GM23338 (cell line): ENCODE data around the gene IFT88. TPM values are rescaled to one million over a fixed set of nuclear protein-coding genes. Genes with fewer than 3 reads are reported as not detected.

Experiments used
- ATAC-seq: fragments of 200-7000 bp; cut with Tn5 transposase; 3 replicates; pipeline ENCODE4 v1.9.1; 2020
- DNase-seq: peaks from one replicate; pipeline ENCODE4 v3.0.0-alpha.2; 2015; ENCODE audit warnings: low spot score
- H2AFZ ChIP-seq: fragments of 200-600 bp; sonication (generic); 2 replicates; pipeline ENCODE4 v1.8.0; 2016; ENCODE audit warnings: antibody characterized with exemption, mild to moderate bottlenecking, moderate library complexity
- H3F3A ChIP-seq: fragments of 200-600 bp; sonication (generic); replicated peaks from 2 replicates; pipeline ENCODE4 v1.8.0; 2017; ENCODE audit warnings: antibody characterized with exemption, mixed run types, low read depth
- H3K27ac ChIP-seq: fragments of 200-600 bp; sonication (generic); 2 replicates; pipeline ENCODE4 v1.6.1; 2016; ENCODE audit warnings: low read depth
- H3K27me3 ChIP-seq: fragments of 200-600 bp; sonication (generic); 2 replicates; pipeline ENCODE4 v1.8.0; 2016; ENCODE audit warnings: mild to moderate bottlenecking, mixed run types, moderate library complexity; ENCODE audit not compliant: insufficient read depth
- H3K36me3 ChIP-seq: fragments of 200-600 bp; sonication (generic); 2 replicates; pipeline ENCODE4 v1.8.0; 2016; ENCODE audit warnings: mild to moderate bottlenecking; ENCODE audit not compliant: insufficient read depth
- H3K4me1 ChIP-seq: fragments of 200-600 bp; sonication (generic); 2 replicates; pipeline ENCODE4 v1.8.0; 2016; ENCODE audit warnings: mild to moderate bottlenecking, moderate library complexity; ENCODE audit not compliant: insufficient read depth
- H3K4me2 ChIP-seq: fragments of 200-600 bp; sonication (generic); 2 replicates; pipeline ENCODE4 v1.7.1; 2017; ENCODE audit warnings: mixed run types
- H3K4me3 ChIP-seq: fragments of 200-600 bp; sonication (generic); 2 replicates; pipeline ENCODE4 v1.6.1; 2016; ENCODE audit warnings: mixed run types
- H3K79me2 ChIP-seq: fragments of 200-600 bp; sonication (generic); replicated peaks from 2 replicates; pipeline ENCODE4 v1.8.0; 2017; ENCODE audit warnings: mild to moderate bottlenecking; ENCODE audit not compliant: insufficient read depth
- H3K9me2 ChIP-seq: fragments of 200-600 bp; sonication (generic); 2 replicates; pipeline ENCODE4 v1.8.0; 2017; ENCODE audit not compliant: insufficient read depth
- H4K20me1 ChIP-seq: fragments of 200-600 bp; sonication (generic); replicated peaks from 2 replicates; pipeline ENCODE4 v1.8.0; 2017; ENCODE audit warnings: mild to moderate bottlenecking; ENCODE audit not compliant: insufficient read depth
- H3K27ac Mint-ChIP-seq: 2 replicates; pipeline ENCODE4 v1.8.0; 2020; ENCODE audit warnings: inconsistent platforms, mild to moderate bottlenecking, moderate library complexity, mixed read lengths
- H3K27me3 Mint-ChIP-seq: 3 replicates; pipeline ENCODE4 v1.8.0; 2022; ENCODE audit warnings: low read depth, mild to moderate bottlenecking, moderate library complexity, mixed read lengths, inconsistent platforms; ENCODE audit not compliant: insufficient read depth, poor library complexity
- H3K36me3 Mint-ChIP-seq: 3 replicates; pipeline ENCODE4 v1.8.0; 2021; ENCODE audit warnings: low read depth, mild to moderate bottlenecking, inconsistent platforms, moderate library complexity, mixed read lengths
- H3K4me1 Mint-ChIP-seq: 3 replicates; pipeline ENCODE4 v1.8.0; 2020; ENCODE audit warnings: mild to moderate bottlenecking, inconsistent platforms, mixed read lengths
- H3K4me3 Mint-ChIP-seq: 3 replicates; pipeline ENCODE4 v1.8.0; 2021; ENCODE audit warnings: moderate library complexity, mild to moderate bottlenecking, inconsistent platforms, mixed read lengths
- H3K9me3 Mint-ChIP-seq: 3 replicates; pipeline ENCODE4 v1.8.0; 2020; ENCODE audit warnings: moderate library complexity, mild to moderate bottlenecking, inconsistent platforms, mixed read lengths
- EZH2 ChIP-seq: fragments of 200-600 bp; sonication (generic); IDR thresholded peaks from one replicate; pipeline ENCODE4 v1.8.0; 2017; ENCODE audit warnings: antibody characterized with exemption, mild to moderate bottlenecking, low read depth; ENCODE audit not compliant: unreplicated experiment
- EZH2phosphoT487 ChIP-seq: fragments of 200-600 bp; sonication (generic); IDR thresholded peaks from one replicate; pipeline ENCODE4 v1.8.1; 2018; ENCODE audit warnings: antibody characterized with exemption; ENCODE audit not compliant: unreplicated experiment
- JUNB ChIP-seq: IDR thresholded peaks from one replicate; pipeline ENCODE4 v1.6.1; 2016; ENCODE audit warnings: antibody characterized with exemption; ENCODE audit not compliant: unreplicated experiment
- NANOG ChIP-seq: IDR thresholded peaks from 2 replicates; pipeline ENCODE4 v1.6.1; 2016; ENCODE audit warnings: antibody characterized with exemption, borderline replicate concordance
- REST ChIP-seq: IDR thresholded peaks from one replicate; pipeline ENCODE4 v1.6.1; 2018; ENCODE audit warnings: antibody characterized with exemption; ENCODE audit not compliant: unreplicated experiment
- STAT1 ChIP-seq: IDR thresholded peaks from one replicate; pipeline ENCODE4 v1.6.1; 2016; ENCODE audit warnings: antibody characterized with exemption; ENCODE audit not compliant: unreplicated experiment
- ZNF331 ChIP-seq: fragments of 250-450 bp; sonication (Bioruptor Pico); IDR thresholded peaks from 2 replicates; pipeline ENCODE4 v1.5.0; 2020; ENCODE audit warnings: low read depth, mild to moderate bottlenecking, moderate library complexity
- ZNF462 ChIP-seq: fragments of 250-450 bp; sonication (Bioruptor Pico); IDR thresholded peaks from 2 replicates; pipeline ENCODE4 v1.5.0; 2020; ENCODE audit warnings: mild to moderate bottlenecking, moderate library complexity
- polyA plus RNA-seq: library from polyadenylated mRNA; unstranded; fragments of >200 nt; fragmentation: Nextera tagmentation; extraction: Ambion mirVana; gene quantifications from 2 replicates; pipeline ENCODE4 v1.2.1, GENCODE V29; 2016
- total RNA-seq: library from RNA; depleted of rRNA; stranded (reverse); fragments of >200 nt; shearing (Covaris generic); gene quantifications from 2 replicates; pipeline ENCODE4 v1.2.3, GENCODE V29; 2014

Gene IFT88
- total and polyA plus RNA-seq, 2 experiments from 2014 or later = 8.2 to 8.7 TPM

GRCh38 chr13:20553311-20553710, 13.6 kb upstream of the IFT88 start (continued):
- no peak for TF ChIP-seq ZNF331 (CRISPR knock-in tag)
- no peak for TF ChIP-seq EZH2phosphoT487
- TF ChIP-seq EZH2 = no peak
- TF ChIP-seq REST = no peak

GRCh38 chr13:20558982-20559381, 8.0 kb upstream of the IFT88 start:
- Histone ChIP-seq H4K20me1 (no peaks in the 10 kb centered on the region), H3F3A (no peaks in the 10 kb centered on the region), H3K4me2 (no peak overlapping the region), H3K27me3 (no peaks in the 10 kb centered on the region), H2AFZ (no peak overlapping the region), H3K4me1 (no peaks in the 10 kb centered on the region), H3K9me2 (no peaks in the 10 kb centered on the region; the same call in 1 of the 2 replicates), H3K27ac (no peak overlapping the region), H3K36me3 (no peaks in the 10 kb centered on the region), H3K79me2 (no peaks in the 10 kb centered on the region), H3K4me3 (no peak overlapping the region)
- H3K4me3 Mint-ChIP-seq = no peak overlapping the region
- H3K9me3 Mint-ChIP-seq = peaks cover 6% of the 10 kb centered on the region; the same call in 2 of the 3 replicates
- ATAC-seq (no peak), DNase-seq (no peak)
- H3K27ac Mint-ChIP-seq = no peak overlapping the region
- H3K4me1 Mint-ChIP-seq = no peaks in the 10 kb centered on the region
- TF ChIP-seq ZNF462 (CRISPR knock-in tag) (no peak), JUNB (no peak), EZH2phosphoT487 (no peak), EZH2 (no peak), REST (no peak), STAT1 (no peak), NANOG (no peak)
- H3K36me3 Mint-ChIP-seq = peaks cover 3% of the 10 kb centered on the region; the same call in 1 of the 3 replicates
- peaks cover 5% of the 10 kb centered on the region for H3K27me3 Mint-ChIP-seq
